Measurements from ENCODE around the gene LRP11. TPM values are rescaled to one million over a fixed set of nuclear protein-coding genes. Genes with fewer than 3 reads are reported as not detected.

Gene LRP11
- total RNA-seq, 1 donor from 2014 or later = 59.6 TPM

DNA sequence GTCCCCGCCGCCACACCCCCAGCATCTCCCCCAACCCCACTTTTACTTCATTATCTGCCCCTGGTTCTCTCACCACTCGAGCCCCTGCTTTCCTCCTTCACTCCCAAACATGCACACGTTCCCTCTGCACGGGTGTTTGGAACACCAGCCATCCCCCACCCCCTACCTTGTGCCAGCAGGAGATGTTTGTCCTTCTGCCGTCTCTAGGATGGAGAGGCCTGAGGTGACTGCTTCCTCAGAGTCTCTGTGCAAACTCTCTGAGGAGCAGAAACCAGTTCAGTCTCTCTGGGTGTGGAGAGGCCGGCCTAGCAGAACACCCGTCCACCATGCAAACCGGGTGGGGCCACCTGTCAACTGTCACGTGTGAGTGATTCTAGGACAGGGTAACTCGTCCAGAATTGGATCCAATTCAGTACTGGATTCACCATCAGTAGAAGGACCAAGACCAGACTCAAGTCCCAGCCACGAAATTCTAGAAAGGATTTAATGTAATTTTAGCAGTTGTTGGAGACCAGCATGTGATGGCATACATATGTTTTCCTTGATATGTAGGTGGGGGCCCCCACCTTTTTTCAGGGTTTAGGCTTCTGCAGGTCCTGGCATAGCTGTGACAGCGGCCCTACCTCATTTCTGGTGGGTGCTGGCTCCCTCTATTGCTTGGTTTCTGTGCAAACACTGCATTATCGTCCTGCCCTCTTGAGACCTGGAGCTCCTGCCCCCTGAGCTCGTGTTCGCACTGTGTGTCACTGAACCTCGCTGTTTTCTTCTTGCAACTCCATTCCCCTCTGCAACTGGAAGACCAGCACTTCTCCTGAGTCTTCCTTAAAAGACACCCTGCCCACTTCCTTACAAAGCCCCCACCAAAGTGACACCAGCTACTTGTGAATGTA, 33.9 kb upstream of the LRP11 start, which contains the start of gene RAET1E:
RAET1E (minus strand) TSS at position 259 of the 890 bp plus-strand sequence. CDS start 7,212 bp downstream, outside the sequence.
- Mint-ChIP-seq H3K27me3 (ENCODE audit: unreplicated experiment) (peaks cover 7% of the 10 kb centered on the region), H3K9me3 (ENCODE audit: unreplicated experiment) (no peaks in the 10 kb centered on the region), H3K36me3 (ENCODE audit: unreplicated experiment) (no peaks in the 10 kb centered on the region), H3K27ac (ENCODE audit: unreplicated experiment) (peak within 1 kb of the TSS; percentile 92), H3K4me1 (ENCODE audit: unreplicated experiment) (peaks cover 39% of the 10 kb centered on the region), H3K4me3 (ENCODE audit: unreplicated experiment) (peak within 1 kb of the TSS; percentile 46)
- TF ChIP-seq, protein P1, sequence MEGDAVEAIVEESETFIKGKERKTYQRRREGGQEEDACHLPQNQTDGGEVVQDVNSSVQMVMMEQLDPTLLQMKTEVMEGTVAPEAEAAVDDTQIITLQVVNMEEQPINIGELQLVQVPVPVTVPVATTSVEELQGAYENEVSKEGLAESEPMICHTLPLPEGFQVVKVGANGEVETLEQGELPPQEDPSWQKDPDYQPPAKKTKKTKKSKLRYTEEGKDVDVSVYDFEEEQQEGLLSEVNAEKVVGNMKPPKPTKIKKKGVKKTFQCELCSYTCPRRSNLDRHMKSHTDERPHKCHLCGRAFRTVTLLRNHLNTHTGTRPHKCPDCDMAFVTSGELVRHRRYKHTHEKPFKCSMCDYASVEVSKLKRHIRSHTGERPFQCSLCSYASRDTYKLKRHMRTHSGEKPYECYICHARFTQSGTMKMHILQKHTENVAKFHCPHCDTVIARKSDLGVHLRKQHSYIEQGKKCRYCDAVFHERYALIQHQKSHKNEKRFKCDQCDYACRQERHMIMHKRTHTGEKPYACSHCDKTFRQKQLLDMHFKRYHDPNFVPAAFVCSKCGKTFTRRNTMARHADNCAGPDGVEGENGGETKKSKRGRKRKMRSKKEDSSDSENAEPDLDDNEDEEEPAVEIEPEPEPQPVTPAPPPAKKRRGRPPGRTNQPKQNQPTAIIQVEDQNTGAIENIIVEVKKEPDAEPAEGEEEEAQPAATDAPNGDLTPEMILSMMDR (IDR thresholded peaks at IDR 0.05) = no peak
- peak; percentile 51 for DNase-seq (ENCODE audit: extremely low spot score, unreplicated experiment)

DNA sequence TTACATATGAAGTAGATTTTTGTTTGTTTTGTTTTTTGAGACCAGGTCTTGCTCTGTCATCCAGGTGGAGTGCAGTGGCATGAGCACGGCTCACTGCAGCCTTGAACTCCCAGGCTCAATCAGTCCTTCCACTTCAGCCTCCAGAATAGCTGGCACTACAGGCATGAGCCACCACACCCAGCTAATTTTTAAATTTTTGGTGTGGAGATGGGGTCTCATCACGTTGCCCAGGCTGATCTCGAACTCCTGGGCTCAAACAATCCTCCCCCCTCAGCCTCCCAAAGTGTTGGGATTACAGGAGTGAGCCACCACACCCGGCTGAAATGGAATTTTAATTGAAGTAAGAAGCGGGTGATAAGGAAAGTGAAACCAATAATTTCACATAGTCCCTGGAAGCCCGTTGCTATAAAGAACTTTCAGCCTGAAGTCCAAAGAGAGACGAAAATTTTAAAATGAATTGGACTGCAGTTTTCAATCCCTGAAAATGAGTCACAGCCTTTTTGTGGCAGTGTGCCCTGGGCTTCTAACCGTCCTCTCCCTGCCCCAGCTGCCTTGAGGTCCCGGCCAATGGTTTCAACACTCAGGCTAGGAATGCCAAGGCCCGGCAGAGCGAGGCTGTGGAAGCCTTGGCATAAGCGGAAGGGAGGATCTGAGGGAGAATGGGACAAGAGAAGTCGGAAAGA, 33.0 kb upstream of the LRP11 start:
- peaks cover 39% of the 10 kb centered on the region for H3K4me1 Mint-ChIP-seq (ENCODE audit: unreplicated experiment)
- no peaks in the 10 kb centered on the region for H3K9me3 Mint-ChIP-seq (ENCODE audit: unreplicated experiment)
- peaks cover 2% of the 10 kb centered on the region for H3K27me3 Mint-ChIP-seq (ENCODE audit: unreplicated experiment)
- DNase-seq (ENCODE audit: extremely low spot score, unreplicated experiment) = peak; percentile 85
- no peaks in the 10 kb centered on the region for H3K36me3 Mint-ChIP-seq (ENCODE audit: unreplicated experiment)
- TF ChIP-seq, protein P1 (IDR thresholded peaks at IDR 0.05) = no peak
- H3K27ac Mint-ChIP-seq (ENCODE audit: unreplicated experiment) = peak overlapping the region; percentile 92
- peak overlapping the region; percentile 46 for H3K4me3 Mint-ChIP-seq (ENCODE audit: unreplicated experiment)

DNA sequence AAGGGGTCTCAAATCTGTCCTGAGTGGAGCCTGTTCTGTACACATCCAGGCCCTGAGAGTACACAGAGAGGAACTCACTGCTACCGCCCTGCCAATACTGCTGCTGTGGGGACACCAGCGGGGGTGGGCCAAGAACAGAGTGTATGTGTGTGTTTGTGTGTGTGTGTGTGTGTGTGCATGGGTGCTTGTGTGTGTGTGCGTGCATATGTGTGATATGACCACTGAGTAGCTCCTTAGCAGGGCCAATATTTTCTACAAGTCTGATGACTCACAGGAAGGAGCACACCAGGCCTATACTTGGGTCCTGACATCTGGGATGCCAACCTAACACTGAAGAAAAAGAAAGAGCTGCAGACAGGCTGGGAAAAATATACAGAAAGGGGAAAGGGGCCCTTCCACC, 32.3 kb upstream of the LRP11 start:
- H3K4me1 Mint-ChIP-seq (ENCODE audit: unreplicated experiment) = peaks cover 39% of the 10 kb centered on the region
- no peaks in the 10 kb centered on the region for H3K36me3 Mint-ChIP-seq (ENCODE audit: unreplicated experiment)
- H3K9me3 Mint-ChIP-seq (ENCODE audit: unreplicated experiment) = no peaks in the 10 kb centered on the region
- TF ChIP-seq, protein P1 (IDR thresholded peaks at IDR 0.05) = no peak
- H3K4me3 Mint-ChIP-seq (ENCODE audit: unreplicated experiment) = peak overlapping the region; percentile 46
- peak overlapping the region; percentile 92 for H3K27ac Mint-ChIP-seq (ENCODE audit: unreplicated experiment)
- no peaks in the 10 kb centered on the region for H3K27me3 Mint-ChIP-seq (ENCODE audit: unreplicated experiment)
- DNase-seq (ENCODE audit: extremely low spot score, unreplicated experiment) = peak; percentile 56

DNA sequence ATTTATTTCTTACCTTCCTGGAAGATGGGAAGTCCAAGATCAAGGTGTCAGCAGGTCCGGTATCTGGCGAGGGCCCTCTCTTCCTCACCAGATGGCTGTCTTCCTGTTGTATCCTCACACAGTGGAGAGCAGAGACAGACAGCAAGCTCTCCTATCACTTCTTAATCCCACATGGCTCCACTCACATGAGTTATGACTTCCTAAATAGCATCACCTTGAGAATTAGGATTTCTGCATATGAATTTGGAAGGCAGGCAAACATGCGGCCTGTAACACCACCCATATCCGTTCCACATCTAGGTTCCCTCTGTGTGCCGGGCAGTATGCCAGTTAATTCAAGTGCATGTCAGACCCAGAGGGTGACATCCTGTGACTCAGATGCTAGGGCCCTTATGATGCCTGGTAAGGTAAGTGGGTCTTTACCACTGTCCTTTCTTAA, 31.7 kb upstream of the LRP11 start:
- H3K4me1 Mint-ChIP-seq (ENCODE audit: unreplicated experiment) = peaks cover 44% of the 10 kb centered on the region
- TF ChIP-seq, protein P1 (IDR thresholded peaks at IDR 0.05) = no peak
- no peak for DNase-seq (ENCODE audit: extremely low spot score, unreplicated experiment)
- H3K4me3 Mint-ChIP-seq (ENCODE audit: unreplicated experiment) = peak overlapping the region; percentile 42
- H3K36me3 Mint-ChIP-seq (ENCODE audit: unreplicated experiment) = no peaks in the 10 kb centered on the region
- H3K9me3 Mint-ChIP-seq (ENCODE audit: unreplicated experiment) = no peaks in the 10 kb centered on the region
- no peaks in the 10 kb centered on the region for H3K27me3 Mint-ChIP-seq (ENCODE audit: unreplicated experiment)
- peak overlapping the region; percentile 92 for H3K27ac Mint-ChIP-seq (ENCODE audit: unreplicated experiment)

All from osteocyte (in vitro differentiated cells).